HepG2 (cell line): Measurements from ENCODE around the gene BEAN1. TPM values are rescaled to one million over a fixed set of nuclear protein-coding genes. Genes with fewer than 3 reads are reported as not detected.
A peak's percentile ranks its signal among the peaks of the same experiment; 100 is the strongest.

ENCODE experiments used
- ATAC-seq: fragments of 200-7000 bp; cut with Tn5 transposase; 3 replicates; pipeline ENCODE4 v1.9.1; 2020; ENCODE audit warnings: mild to moderate bottlenecking, moderate library complexity
- BruUV-seq: library from RNA; stranded (reverse); fragments of 400-500 nt; replicated peaks from 2 replicates; lab custom pipeline; 2021; lab: Mats Ljungman, UMichigan
- CTCF ChIA-PET: fragments of 300-600 bp; formaldehyde crosslinking; extraction: SDS; loops from one replicate; lab custom pipeline; 2021; ENCODE audit warnings: low total read pairs, inconsistent platforms, low intra/inter-chr PET ratio; lab: Yijun Ruan, JAX
- POLR2A ChIA-PET: fragments of 350-600 bp; sonication (Branson Sonifier 250); formaldehyde crosslinking; loops from one replicate; lab custom pipeline; 2020; ENCODE audit warnings: antibody characterized with exemption, inconsistent platforms; lab: Yijun Ruan, JAX
- DNase-seq: peaks from one replicate; pipeline ENCODE4 v3.0.0-alpha.2; 2015; ENCODE audit warnings: low spot score
- FAIRE-seq: peaks from 3 replicates; lab custom pipeline; 2011; peaks lifted over from hg19 to GRCh38; lab: Jason Lieb, UNC
- H2AFZ ChIP-seq: one replicate; pipeline ENCODE4 v1.6.1; 2011; ENCODE audit warnings: low read length, inconsistent platforms
- H3K27ac ChIP-seq: fragments of 300-600 bp; 3 replicates; pipeline ENCODE4 v1.8.0; 2011; ENCODE audit warnings: mixed run types, mild to moderate bottlenecking, mixed read lengths, low read length, inconsistent platforms; ENCODE audit not compliant: insufficient read depth; ENCODE audit errors: extremely low read length
- H3K27me3 ChIP-seq, 2 experiments: fragments of 200-600 bp in 1 of 2; 2 replicates in 1 of 2; 3 replicates in 1 of 2; pipeline versions ENCODE4 v1.6.0 to v1.8.0; 2011; ENCODE audit warnings: low read length in 2 of 2, mild to moderate bottlenecking in 2 of 2, moderate library complexity in 2 of 2, inconsistent platforms in 1 of 2; ENCODE audit not compliant: insufficient read depth in 2 of 2, control insufficient read depth in 1 of 2
- H3K36me3 ChIP-seq, 2 experiments: fragments of 200-600 bp in 1 of 2; replicated peaks in 1 of 2; 2 replicates in 1 of 2; 3 replicates in 1 of 2; pipeline versions ENCODE4 v1.5.1 to v1.8.0; 2011; ENCODE audit warnings: low read length in 2 of 2, inconsistent platforms in 1 of 2; ENCODE audit not compliant: insufficient read depth in 2 of 2, control insufficient read depth in 1 of 2
- H3K4me1 ChIP-seq: 2 replicates; pipeline ENCODE4 v1.5.1; 2012; ENCODE audit warnings: low read length, inconsistent platforms; ENCODE audit not compliant: insufficient read depth
- H3K4me2 ChIP-seq: 2 replicates; pipeline ENCODE4 v1.6.0; 2011; ENCODE audit warnings: low read depth, low read length, inconsistent platforms
- H3K4me3 ChIP-seq, 3 experiments: fragments of 200-600 bp in 1 of 3; sonication (generic), shearing (Covaris generic) in 1 of 3; replicated peaks in 1 of 3; 2 replicates each; pipeline ENCODE4 v1.5.1; 2011 to 2016; ENCODE audit warnings: low read length in 3 of 3, inconsistent platforms in 2 of 3, low read depth in 2 of 3, mild to moderate bottlenecking in 2 of 3, control low read depth in 1 of 3, mixed read lengths in 1 of 3; ENCODE audit not compliant: insufficient read depth in 1 of 3
- H3K79me2 ChIP-seq: one replicate; pipeline ENCODE4 v1.6.1; 2011; ENCODE audit warnings: low read length, inconsistent platforms; ENCODE audit not compliant: insufficient read depth
- H3K9ac ChIP-seq: 2 replicates; pipeline ENCODE4 v1.6.0; 2011; ENCODE audit warnings: mild to moderate bottlenecking, low read depth, low read length, inconsistent platforms; ENCODE audit not compliant: insufficient read depth
- H3K9me3 ChIP-seq: 2 replicates; pipeline ENCODE4 v1.5.1; 2012; ENCODE audit warnings: mild to moderate bottlenecking, low read length
- H4K20me1 ChIP-seq: 2 replicates; pipeline ENCODE4 v1.6.0; 2011; ENCODE audit warnings: inconsistent platforms, mild to moderate bottlenecking, low read length, moderate library complexity; ENCODE audit not compliant: insufficient read depth
- DMAP1 ChIP-seq: IDR thresholded peaks from 2 replicates; pipeline ENCODE4 v1.6.1; 2016
- HNRNPK ChIP-seq: fragments of 200-400 bp; formaldehyde crosslinking; IDR thresholded peaks from 2 replicates; pipeline ENCODE4 v1.6.1; 2018; ENCODE audit warnings: low read length, low read depth, moderate library complexity, mild to moderate bottlenecking; ENCODE audit not compliant: poor library complexity, severe bottlenecking
- HNRNPL ChIP-seq: fragments of 200-400 bp; formaldehyde crosslinking; IDR thresholded peaks from 2 replicates; pipeline ENCODE4 v1.6.1; 2017; ENCODE audit warnings: mild to moderate bottlenecking, low read depth, low read length
- POLR2G ChIP-seq: fragments of 200-400 bp; formaldehyde crosslinking; IDR thresholded peaks from 2 replicates; pipeline ENCODE4 v1.6.1; 2018; ENCODE audit warnings: mild to moderate bottlenecking, low read depth, low read length, moderate library complexity
- ZNF337 ChIP-seq: sonication (generic); formaldehyde crosslinking; IDR thresholded peaks from 2 replicates; pipeline ENCODE4 v1.5.1; 2020; ENCODE audit warnings: missing genetic modification reagents, low read depth, mild to moderate bottlenecking, borderline replicate concordance
- ZNF644 ChIP-seq: IDR thresholded peaks from 2 replicates; pipeline ENCODE4 v1.6.1; 2016; ENCODE audit warnings: low read depth
- WGBS: methylation state at CpG from one replicate; pipeline ENCODE4 v1.1.6; 2017; ENCODE audit warnings: low lambda C conversion rate; 5-methylcytosine and 5-hydroxymethylcytosine counted together
- in situ Hi-C: cut with HindIII; loops from 2 replicates; pipeline ENCODE4 v1.10.0; 2017; ENCODE audit warnings: low pct_unique_long_range_greater_than_20kb; ENCODE audit not compliant: extremely low pct_ligation_motif_present
- intact Hi-C: fragments of 100-400 bp; cut with micrococcal nuclease; formaldehyde crosslinking; loops from one replicate; pipeline ENCODE4 v1.10.0; 2022; ENCODE audit not compliant: unreplicated experiment
- polyA plus RNA-seq, 8 experiments: library from polyadenylated mRNA; depleted of rRNA in 3 of 8; stranded (reverse) in 7 of 8; unstranded in 1 of 8; fragments of >200 nt; fragmentation: Illumina TruSeq in 4 of 8; extraction: Trizol in 4 of 8; gene quantifications; 2 replicates each; pipeline versions ENCODE4 v1.2.1 to v1.2.3, GENCODE V29; 2011 to 2016; ENCODE audit warnings: low read depth in 4 of 8, missing spikeins in 1 of 8, mixed read lengths in 1 of 8; ENCODE audit not compliant: insufficient read depth in 1 of 8
- total RNA-seq, 5 experiments: library from RNA; depleted of rRNA; stranded (reverse); fragments of >200 nt; fragmentation: Illumina TruSeq; extraction: Trizol; gene quantifications; 2 replicates each; pipeline ENCODE4 v1.2.3, GENCODE V29; 2016; ENCODE audit warnings: low read depth in 1 of 5
- TF ChIP-seq, protein P1 (sequence below): sonication (generic); formaldehyde crosslinking; IDR thresholded peaks from 2 replicates; pipeline ENCODE4 v1.9.0; 2021; ENCODE audit warnings: mild to moderate bottlenecking, missing genetic modification reagents
- TF ChIP-seq, protein P2 (sequence below): IDR thresholded peaks from 2 replicates; pipeline ENCODE4 v1.6.1; 2016; ENCODE audit warnings: low read depth, borderline replicate concordance
- TF ChIP-seq, protein P3 (sequence below): sonication (generic); formaldehyde crosslinking; IDR thresholded peaks from 2 replicates; pipeline ENCODE4 v1.4.0; 2020; ENCODE audit warnings: missing genetic modification reagents

Gene BEAN1
- total and polyA plus RNA-seq, 2 of the 13 experiments (the other 11 are each of a cell fraction or from before 2014, with no cell fraction given): 0.53 to 1.4 TPM

- Histone ChIP-seq H4K20me1 (no peaks in the 10 kb centered on the region), H3K4me3 (no peak overlapping the region), H3K4me2 (no peak overlapping the region), H2AFZ (no peak overlapping the region), H3K36me3 (no peaks in the 10 kb centered on the region), H3K9ac (no peak overlapping the region), H3K27ac (no peak overlapping the region), H3K4me1 (peaks cover 62% of the 10 kb centered on the region), H3K9me3 (no peaks in the 10 kb centered on the region), H3K27me3 (peaks cover 15 to 45% of the 10 kb centered on the region in 2 experiments), H3K79me2 (no peaks in the 10 kb centered on the region)
- in situ Hi-C loops: no loop called here
- TF ChIP-seq HNRNPK (peak; percentile 31), ZNF337 (no peak), ZNF644 (CRISPR knock-in tag) (no peak), DMAP1 (CRISPR knock-in tag) (no peak), POLR2G (no peak), HNRNPL (0 out of 2 replicates have a peak, but pooled peaks have one; percentile 54)
- TF ChIP-seq, protein P1, sequence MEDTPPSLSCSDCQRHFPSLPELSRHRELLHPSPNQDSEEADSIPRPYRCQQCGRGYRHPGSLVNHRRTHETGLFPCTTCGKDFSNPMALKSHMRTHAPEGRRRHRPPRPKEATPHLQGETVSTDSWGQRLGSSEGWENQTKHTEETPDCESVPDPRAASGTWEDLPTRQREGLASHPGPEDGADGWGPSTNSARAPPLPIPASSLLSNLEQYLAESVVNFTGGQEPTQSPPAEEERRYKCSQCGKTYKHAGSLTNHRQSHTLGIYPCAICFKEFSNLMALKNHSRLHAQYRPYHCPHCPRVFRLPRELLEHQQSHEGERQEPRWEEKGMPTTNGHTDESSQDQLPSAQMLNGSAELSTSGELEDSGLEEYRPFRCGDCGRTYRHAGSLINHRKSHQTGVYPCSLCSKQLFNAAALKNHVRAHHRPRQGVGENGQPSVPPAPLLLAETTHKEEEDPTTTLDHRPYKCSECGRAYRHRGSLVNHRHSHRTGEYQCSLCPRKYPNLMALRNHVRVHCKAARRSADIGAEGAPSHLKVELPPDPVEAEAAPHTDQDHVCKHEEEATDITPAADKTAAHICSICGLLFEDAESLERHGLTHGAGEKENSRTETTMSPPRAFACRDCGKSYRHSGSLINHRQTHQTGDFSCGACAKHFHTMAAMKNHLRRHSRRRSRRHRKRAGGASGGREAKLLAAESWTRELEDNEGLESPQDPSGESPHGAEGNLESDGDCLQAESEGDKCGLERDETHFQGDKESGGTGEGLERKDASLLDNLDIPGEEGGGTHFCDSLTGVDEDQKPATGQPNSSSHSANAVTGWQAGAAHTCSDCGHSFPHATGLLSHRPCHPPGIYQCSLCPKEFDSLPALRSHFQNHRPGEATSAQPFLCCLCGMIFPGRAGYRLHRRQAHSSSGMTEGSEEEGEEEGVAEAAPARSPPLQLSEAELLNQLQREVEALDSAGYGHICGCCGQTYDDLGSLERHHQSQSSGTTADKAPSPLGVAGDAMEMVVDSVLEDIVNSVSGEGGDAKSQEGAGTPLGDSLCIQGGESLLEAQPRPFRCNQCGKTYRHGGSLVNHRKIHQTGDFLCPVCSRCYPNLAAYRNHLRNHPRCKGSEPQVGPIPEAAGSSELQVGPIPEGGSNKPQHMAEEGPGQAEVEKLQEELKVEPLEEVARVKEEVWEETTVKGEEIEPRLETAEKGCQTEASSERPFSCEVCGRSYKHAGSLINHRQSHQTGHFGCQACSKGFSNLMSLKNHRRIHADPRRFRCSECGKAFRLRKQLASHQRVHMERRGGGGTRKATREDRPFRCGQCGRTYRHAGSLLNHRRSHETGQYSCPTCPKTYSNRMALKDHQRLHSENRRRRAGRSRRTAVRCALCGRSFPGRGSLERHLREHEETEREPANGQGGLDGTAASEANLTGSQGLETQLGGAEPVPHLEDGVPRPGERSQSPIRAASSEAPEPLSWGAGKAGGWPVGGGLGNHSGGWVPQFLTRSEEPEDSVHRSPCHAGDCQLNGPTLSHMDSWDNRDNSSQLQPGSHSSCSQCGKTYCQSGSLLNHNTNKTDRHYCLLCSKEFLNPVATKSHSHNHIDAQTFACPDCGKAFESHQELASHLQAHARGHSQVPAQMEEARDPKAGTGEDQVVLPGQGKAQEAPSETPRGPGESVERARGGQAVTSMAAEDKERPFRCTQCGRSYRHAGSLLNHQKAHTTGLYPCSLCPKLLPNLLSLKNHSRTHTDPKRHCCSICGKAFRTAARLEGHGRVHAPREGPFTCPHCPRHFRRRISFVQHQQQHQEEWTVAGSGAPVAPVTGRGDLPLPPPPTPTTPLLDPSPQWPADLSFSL (CRISPR knock-in tag): no peak
- TF ChIP-seq, protein P2, sequence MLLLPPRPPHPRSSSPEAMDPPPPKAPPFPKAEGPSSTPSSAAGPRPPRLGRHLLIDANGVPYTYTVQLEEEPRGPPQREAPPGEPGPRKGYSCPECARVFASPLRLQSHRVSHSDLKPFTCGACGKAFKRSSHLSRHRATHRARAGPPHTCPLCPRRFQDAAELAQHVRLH (CRISPR knock-in tag): no peak
- TF ChIP-seq, protein P3, sequence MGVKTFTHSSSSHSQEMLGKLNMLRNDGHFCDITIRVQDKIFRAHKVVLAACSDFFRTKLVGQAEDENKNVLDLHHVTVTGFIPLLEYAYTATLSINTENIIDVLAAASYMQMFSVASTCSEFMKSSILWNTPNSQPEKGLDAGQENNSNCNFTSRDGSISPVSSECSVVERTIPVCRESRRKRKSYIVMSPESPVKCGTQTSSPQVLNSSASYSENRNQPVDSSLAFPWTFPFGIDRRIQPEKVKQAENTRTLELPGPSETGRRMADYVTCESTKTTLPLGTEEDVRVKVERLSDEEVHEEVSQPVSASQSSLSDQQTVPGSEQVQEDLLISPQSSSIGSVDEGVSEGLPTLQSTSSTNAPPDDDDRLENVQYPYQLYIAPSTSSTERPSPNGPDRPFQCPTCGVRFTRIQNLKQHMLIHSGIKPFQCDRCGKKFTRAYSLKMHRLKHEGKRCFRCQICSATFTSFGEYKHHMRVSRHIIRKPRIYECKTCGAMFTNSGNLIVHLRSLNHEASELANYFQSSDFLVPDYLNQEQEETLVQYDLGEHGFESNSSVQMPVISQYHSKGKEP (CRISPR knock-in tag): no peak
- no TSS peak for BruUV-seq
- DNase-seq: no peak
- ChIA-PET CTCF (no interaction called here), POLR2A (no interaction called here)
- 65% methylated on average over 9 of the region's 9 CpGs for WGBS
- FAIRE-seq: no peak
- no peak for ATAC-seq
- intact Hi-C loops: no loop called here
Measured at GRCh38 chr16:66429290-66429962, 2.3 kb downstream of the BEAN1 start.
